Measurements from ENCODE around the gene KRTAP5-9. TPM values are rescaled to one million over a fixed set of nuclear protein-coding genes. Genes with fewer than 3 reads are reported as not detected.

Gene KRTAP5-9
- total and polyA plus RNA-seq, 4 donors = 0.41 to 0.57 TPM; not detected in 2

DNA sequence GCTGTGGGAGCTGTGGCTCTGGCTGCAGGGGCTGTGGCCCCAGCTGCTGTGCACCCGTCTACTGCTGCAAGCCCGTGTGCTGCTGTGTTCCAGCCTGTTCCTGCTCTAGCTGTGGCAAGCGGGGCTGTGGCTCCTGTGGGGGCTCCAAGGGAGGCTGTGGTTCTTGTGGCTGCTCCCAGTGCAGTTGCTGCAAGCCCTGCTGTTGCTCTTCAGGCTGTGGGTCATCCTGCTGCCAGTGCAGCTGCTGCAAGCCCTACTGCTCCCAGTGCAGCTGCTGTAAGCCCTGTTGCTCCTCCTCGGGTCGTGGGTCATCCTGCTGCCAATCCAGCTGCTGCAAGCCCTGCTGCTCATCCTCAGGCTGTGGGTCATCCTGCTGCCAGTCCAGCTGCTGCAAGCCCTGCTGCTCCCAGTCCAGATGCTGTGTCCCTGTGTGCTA lies 514 bp downstream of the KRTAP5-9 start:
- Histone ChIP-seq H3K27me3 (ENCODE audit: control insufficient read depth in 1 of 2, insufficient read depth in 2 of 2, low read length in 1 of 2) (no peaks in the 10 kb centered on the region), H3K4me1 (ENCODE audit: control insufficient read depth in 1 of 2, insufficient read depth in 2 of 2, low read length in 2 of 2) (no peaks in the 10 kb centered on the region), H3K36me3 (ENCODE audit: control insufficient read depth in 1 of 2, insufficient read depth in 2 of 2, low read length in 1 of 2) (no peaks in the 10 kb centered on the region), H3K27ac (ENCODE audit: low read depth in 1 of 2, low read length in 2 of 2) (no peak overlapping the region), H3K9me3 (ENCODE audit: control insufficient read depth, low read length) (peaks cover 4% of the 10 kb centered on the region), H3K4me3 (ENCODE audit: low read length in 2 of 2) (no peak overlapping the region)
- peak in 1 of 2 donors; percentile 61 for DNase-seq
- intact Hi-C loops (cut with DNase I) = no loop called here
- WGBS, 2 donors = 31 to 47% methylated on average over 5 of the region's 5 CpGs
- no peak for ATAC-seq (ENCODE audit: low FRiP score)

DNA sequence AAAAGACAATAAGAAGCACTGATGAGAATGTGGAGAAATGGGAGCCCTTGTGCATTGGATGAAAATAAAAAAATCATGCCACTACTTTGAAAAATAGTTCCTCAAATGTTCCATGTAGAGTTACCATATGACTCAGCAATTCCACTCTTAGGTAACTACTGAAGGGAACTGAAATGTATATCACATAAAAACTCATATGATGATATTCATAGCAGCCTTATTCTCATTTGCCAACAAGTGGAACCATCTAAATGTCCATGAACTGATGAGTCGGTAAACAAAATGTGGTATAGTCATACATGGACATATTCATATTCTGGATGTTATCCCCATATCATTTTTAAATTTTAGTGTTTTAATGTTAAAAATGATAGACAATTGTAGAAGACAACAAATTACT lies 3.5 kb downstream of the KRTAP5-9 start:
- H3K36me3 ChIP-seq (ENCODE audit: control insufficient read depth in 1 of 2, insufficient read depth in 2 of 2, low read length in 1 of 2) = no peaks in the 10 kb centered on the region
- ATAC-seq (ENCODE audit: low FRiP score) = no peak
- 91 to 94% methylated on average over 1 of the region's 1 CpG for WGBS, 2 donors
- no peak overlapping the region for H3K4me3 ChIP-seq (ENCODE audit: low read length in 2 of 2)
- H3K27ac ChIP-seq (ENCODE audit: low read depth in 1 of 2, low read length in 2 of 2) = no peak overlapping the region
- no peaks in the 10 kb centered on the region for H3K4me1 ChIP-seq (ENCODE audit: control insufficient read depth in 1 of 2, insufficient read depth in 2 of 2, low read length in 2 of 2)
- DNase-seq = no peak
- no peaks in the 10 kb centered on the region for H3K9me3 ChIP-seq (ENCODE audit: control insufficient read depth, low read length)
- intact Hi-C loops (cut with DNase I) = no loop called here
- H3K27me3 ChIP-seq (ENCODE audit: control insufficient read depth in 1 of 2, insufficient read depth in 2 of 2, low read length in 1 of 2) = no peaks in the 10 kb centered on the region

DNA sequence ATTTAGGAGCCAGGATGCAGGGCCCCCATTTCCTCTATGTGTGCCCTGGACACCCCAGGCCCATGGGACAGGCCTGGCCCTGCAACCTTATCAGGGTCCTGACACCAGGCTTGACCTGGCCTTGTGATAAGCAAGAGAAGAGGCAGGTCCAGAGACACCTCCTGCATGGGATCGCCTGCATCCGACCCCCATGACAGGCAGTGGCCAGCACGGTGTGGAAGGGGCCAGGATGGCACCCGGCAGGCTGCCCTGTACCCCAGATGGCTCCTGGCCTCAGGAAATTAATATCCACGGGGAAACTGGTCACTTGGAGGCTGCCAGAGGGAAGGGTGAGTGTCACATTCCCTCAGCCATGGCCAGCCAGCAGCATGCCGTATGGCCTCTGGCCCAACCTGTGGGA lies 6.8 kb downstream of the KRTAP5-9 start:
- Histone ChIP-seq H3K36me3 (ENCODE audit: control insufficient read depth in 1 of 2, insufficient read depth in 2 of 2, low read length in 1 of 2) (no peaks in the 10 kb centered on the region), H3K9me3 (ENCODE audit: control insufficient read depth, low read length) (no peaks in the 10 kb centered on the region), H3K4me1 (ENCODE audit: control insufficient read depth in 1 of 2, insufficient read depth in 2 of 2, low read length in 2 of 2) (no peaks in the 10 kb centered on the region), H3K27ac (ENCODE audit: low read depth in 1 of 2, low read length in 2 of 2) (no peak overlapping the region), H3K4me3 (ENCODE audit: low read length in 2 of 2) (no peak overlapping the region), H3K27me3 (ENCODE audit: control insufficient read depth in 1 of 2, insufficient read depth in 2 of 2, low read length in 1 of 2) (no peaks in the 10 kb centered on the region)
- ATAC-seq (ENCODE audit: low FRiP score) (no peak), DNase-seq (no peak)
- 81 to 86% methylated on average over 6 of the region's 6 CpGs for WGBS, 2 donors
- intact Hi-C loops (cut with DNase I) = no loop called here

DNA sequence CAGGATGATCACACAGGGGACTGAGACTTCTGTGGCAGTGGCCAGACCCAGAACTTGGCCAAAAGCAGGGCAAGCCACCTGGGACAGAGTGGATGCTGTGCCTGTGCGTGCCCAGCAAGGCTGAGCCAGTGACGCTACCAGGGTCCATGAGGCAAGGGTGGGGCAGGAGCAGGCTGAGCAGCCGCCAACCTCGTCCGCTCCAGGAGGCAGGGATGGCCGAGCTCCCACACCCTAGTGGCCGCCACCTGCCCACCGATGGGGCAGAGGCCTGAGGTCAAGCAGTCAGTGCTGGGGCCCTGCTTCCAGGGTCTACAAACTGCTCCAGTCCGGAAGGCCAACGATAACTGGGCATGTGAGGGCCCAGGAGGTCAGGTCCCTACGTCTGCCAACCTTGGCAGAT lies 7.3 kb downstream of the KRTAP5-9 start:
- WGBS, 2 donors = 91% methylated on average over 11 of the region's 11 CpGs
- Histone ChIP-seq H3K4me1 (ENCODE audit: control insufficient read depth in 1 of 2, insufficient read depth in 2 of 2, low read length in 2 of 2) (no peaks in the 10 kb centered on the region), H3K27ac (ENCODE audit: low read depth in 1 of 2, low read length in 2 of 2) (no peak overlapping the region), H3K9me3 (ENCODE audit: control insufficient read depth, low read length) (no peaks in the 10 kb centered on the region), H3K27me3 (ENCODE audit: control insufficient read depth in 1 of 2, insufficient read depth in 2 of 2, low read length in 1 of 2) (no peaks in the 10 kb centered on the region), H3K4me3 (ENCODE audit: low read length in 2 of 2) (no peak overlapping the region), H3K36me3 (ENCODE audit: control insufficient read depth in 1 of 2, insufficient read depth in 2 of 2, low read length in 1 of 2) (no peaks in the 10 kb centered on the region)
- intact Hi-C loops (cut with DNase I) = no loop called here
- DNase-seq = no peak
- ATAC-seq (ENCODE audit: low FRiP score) = peak; percentile 38

DNA sequence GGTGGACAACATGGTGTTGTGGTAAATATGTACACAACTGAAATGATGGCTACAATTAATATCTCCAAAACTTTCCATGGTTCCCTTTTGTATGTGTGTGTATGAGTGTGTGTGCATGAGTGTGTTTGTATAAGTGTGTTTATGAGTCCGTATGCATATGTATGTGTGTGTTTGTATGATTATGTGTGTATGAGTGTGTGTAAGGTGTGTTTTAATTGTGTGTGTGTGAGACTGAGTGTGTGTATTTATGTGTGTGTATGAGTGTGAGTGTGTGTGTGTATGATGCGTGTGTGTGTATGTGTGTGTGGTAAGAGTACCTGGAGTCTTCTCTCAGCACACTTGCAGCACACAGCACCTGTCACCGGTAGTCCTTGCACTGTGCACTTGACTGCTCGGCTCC lies 7.8 kb downstream of the KRTAP5-9 start:
- ATAC-seq (ENCODE audit: low FRiP score) = no peak
- intact Hi-C loops (cut with DNase I) = no loop called here
- WGBS, 2 donors = 86 to 89% methylated on average over 4 of the region's 4 CpGs

DNA sequence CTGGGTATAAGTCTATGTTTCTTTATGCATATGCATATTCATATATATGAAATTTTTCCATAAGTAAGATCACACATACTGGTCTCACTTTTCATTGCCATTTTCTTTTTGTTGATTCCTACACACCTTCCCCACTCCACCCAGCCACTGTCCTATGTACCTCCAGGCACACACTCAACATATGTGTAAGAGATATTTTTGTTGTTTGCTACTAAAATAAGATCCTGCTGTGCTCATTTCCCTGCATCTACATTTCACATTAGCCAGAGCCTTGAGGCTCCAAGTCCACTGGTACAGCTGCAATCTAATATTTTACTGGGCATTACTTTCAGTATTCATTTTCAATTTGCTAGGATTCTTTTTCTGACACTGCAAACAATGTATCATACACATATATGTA lies 9.0 kb downstream of the KRTAP5-9 start:
- no peak overlapping the region for H3K27ac ChIP-seq (ENCODE audit: low read depth in 1 of 2, low read length in 2 of 2)
- intact Hi-C loops (cut with DNase I) = no loop called here
- H3K4me1 ChIP-seq (ENCODE audit: control insufficient read depth in 1 of 2, insufficient read depth in 2 of 2, low read length in 2 of 2) = no peaks in the 10 kb centered on the region
- no peaks in the 10 kb centered on the region for H3K27me3 ChIP-seq (ENCODE audit: control insufficient read depth in 1 of 2, insufficient read depth in 2 of 2, low read length in 1 of 2)
- H3K4me3 ChIP-seq (ENCODE audit: low read length in 2 of 2) = no peak overlapping the region
- H3K9me3 ChIP-seq (ENCODE audit: control insufficient read depth, low read length) = no peaks in the 10 kb centered on the region
- ATAC-seq (ENCODE audit: low FRiP score) (no peak), DNase-seq (no peak)
- no peaks in the 10 kb centered on the region for H3K36me3 ChIP-seq (ENCODE audit: control insufficient read depth in 1 of 2, insufficient read depth in 2 of 2, low read length in 1 of 2)

More for the DNA sequence above, 7.8 kb downstream of the KRTAP5-9 start:
- DNase-seq = no peak
- Histone ChIP-seq H3K4me1 (ENCODE audit: control insufficient read depth in 1 of 2, insufficient read depth in 2 of 2, low read length in 2 of 2) (no peaks in the 10 kb centered on the region), H3K27ac (ENCODE audit: low read depth in 1 of 2, low read length in 2 of 2) (no peak overlapping the region), H3K9me3 (ENCODE audit: control insufficient read depth, low read length) (no peaks in the 10 kb centered on the region), H3K4me3 (ENCODE audit: low read length in 2 of 2) (no peak overlapping the region), H3K27me3 (ENCODE audit: control insufficient read depth in 1 of 2, insufficient read depth in 2 of 2, low read length in 1 of 2) (no peaks in the 10 kb centered on the region), H3K36me3 (ENCODE audit: control insufficient read depth in 1 of 2, insufficient read depth in 2 of 2, low read length in 1 of 2) (no peaks in the 10 kb centered on the region)

DNA sequence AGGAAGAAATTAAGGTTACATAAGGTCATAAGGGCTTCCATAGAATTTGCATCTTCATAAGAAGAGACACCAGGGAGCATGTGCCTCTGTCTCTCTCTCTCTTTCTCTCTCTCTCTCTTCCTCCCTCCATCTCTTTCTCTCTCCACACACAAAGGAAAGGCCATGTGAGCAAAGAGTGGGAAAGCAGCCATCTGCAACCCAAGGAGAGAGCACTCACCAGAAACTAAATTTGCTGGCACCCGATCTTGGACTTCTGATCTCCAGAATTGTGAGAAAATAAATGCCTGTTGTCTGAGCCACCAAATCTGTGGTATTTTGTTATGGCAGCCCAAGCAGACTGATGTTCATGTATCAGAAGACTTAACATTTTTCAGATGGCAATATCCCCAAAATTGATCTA lies 10.8 kb downstream of the KRTAP5-9 start:
- WGBS, 2 donors = 50 to 55% methylated on average over 1 of the region's 1 CpG
- Histone ChIP-seq H3K9me3 (ENCODE audit: control insufficient read depth, low read length) (no peaks in the 10 kb centered on the region), H3K27ac (ENCODE audit: low read depth in 1 of 2, low read length in 2 of 2) (no peak overlapping the region), H3K4me1 (ENCODE audit: control insufficient read depth in 1 of 2, insufficient read depth in 2 of 2, low read length in 2 of 2) (no peaks in the 10 kb centered on the region), H3K4me3 (ENCODE audit: low read length in 2 of 2) (no peak overlapping the region), H3K27me3 (ENCODE audit: control insufficient read depth in 1 of 2, insufficient read depth in 2 of 2, low read length in 1 of 2) (peaks cover 0 to 1% of the 10 kb centered on the region in 2 donors), H3K36me3 (ENCODE audit: control insufficient read depth in 1 of 2, insufficient read depth in 2 of 2, low read length in 1 of 2) (no peaks in the 10 kb centered on the region)
- intact Hi-C loops (cut with DNase I) = no loop called here
- DNase-seq (no peak), ATAC-seq (ENCODE audit: low FRiP score) (no peak)

DNA sequence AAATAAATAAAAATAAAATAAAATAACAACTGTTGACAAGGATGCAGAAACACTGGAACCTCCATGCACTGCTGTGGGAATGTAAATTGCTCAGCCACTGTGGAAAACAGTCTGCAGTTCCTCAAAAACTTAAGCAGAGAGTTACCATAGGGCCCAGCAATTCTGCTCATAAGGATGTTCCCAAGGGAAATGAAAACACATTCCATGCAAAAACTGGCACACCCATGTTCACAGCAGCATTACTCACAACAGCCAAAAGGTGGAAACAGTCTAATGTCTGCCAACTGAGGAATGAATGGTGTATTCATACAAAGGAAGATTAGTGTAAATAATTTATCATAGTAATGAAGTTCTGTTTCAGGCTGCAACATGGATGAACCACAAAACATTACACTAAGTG lies 13.9 kb downstream of the KRTAP5-9 start:
- DNase-seq (no peak), ATAC-seq (ENCODE audit: low FRiP score) (no peak)
- no peak overlapping the region for H3K4me3 ChIP-seq (ENCODE audit: low read length in 2 of 2)
- no peaks in the 10 kb centered on the region for H3K4me1 ChIP-seq (ENCODE audit: control insufficient read depth in 1 of 2, insufficient read depth in 2 of 2, low read length in 2 of 2)
- no peak overlapping the region for H3K27ac ChIP-seq (ENCODE audit: low read depth in 1 of 2, low read length in 2 of 2)
- H3K36me3 ChIP-seq (ENCODE audit: control insufficient read depth in 1 of 2, insufficient read depth in 2 of 2, low read length in 1 of 2) = no peaks in the 10 kb centered on the region
- no peaks in the 10 kb centered on the region for H3K9me3 ChIP-seq (ENCODE audit: control insufficient read depth, low read length)
- H3K27me3 ChIP-seq (ENCODE audit: control insufficient read depth in 1 of 2, insufficient read depth in 2 of 2, low read length in 1 of 2) = peaks cover 0 to 1% of the 10 kb centered on the region in 2 donors
- intact Hi-C loops (cut with DNase I) = no loop called here

DNA sequence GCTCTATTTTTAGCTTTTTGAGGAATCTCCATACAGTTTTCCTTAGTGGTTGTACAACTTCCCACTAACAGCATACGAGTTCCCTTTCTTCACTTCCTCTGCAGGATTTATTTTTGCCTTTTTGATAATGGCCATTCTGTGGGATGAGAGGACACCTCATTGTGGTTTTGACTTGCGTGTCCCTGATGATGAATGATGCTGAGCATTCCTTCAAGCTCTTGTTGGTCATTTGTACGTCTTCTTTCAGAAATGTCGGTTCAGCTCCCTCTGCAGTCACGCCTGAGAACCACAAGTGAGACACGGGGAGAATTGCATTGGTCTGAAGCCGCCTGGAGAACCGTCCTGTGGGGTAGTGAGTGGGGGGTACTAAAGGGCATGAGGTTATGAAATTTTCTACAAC lies 15.2 kb downstream of the KRTAP5-9 start:
- intact Hi-C loops (cut with DNase I) = no loop called here
- ATAC-seq (ENCODE audit: low FRiP score) (no peak), DNase-seq (no peak)
- Histone ChIP-seq H3K27me3 (ENCODE audit: control insufficient read depth in 1 of 2, insufficient read depth in 2 of 2, low read length in 1 of 2) (peaks cover 0 to 1% of the 10 kb centered on the region in 2 donors), H3K9me3 (ENCODE audit: control insufficient read depth, low read length) (no peaks in the 10 kb centered on the region), H3K4me3 (ENCODE audit: low read length in 2 of 2) (no peak overlapping the region), H3K4me1 (ENCODE audit: control insufficient read depth in 1 of 2, insufficient read depth in 2 of 2, low read length in 2 of 2) (no peaks in the 10 kb centered on the region), H3K36me3 (ENCODE audit: control insufficient read depth in 1 of 2, insufficient read depth in 2 of 2, low read length in 1 of 2) (no peaks in the 10 kb centered on the region), H3K27ac (ENCODE audit: low read depth in 1 of 2, low read length in 2 of 2) (no peak overlapping the region)
- WGBS, 2 donors = 29 to 36% methylated on average over 8 of the region's 8 CpGs

All from aorta (tissue), 5 donors.